MM.1S (cell line): Measurements from ENCODE around the gene CYB561A3.

ENCODE experiments used
- DNase-seq: peaks from one replicate; pipeline ENCODE4 v3.0.0-alpha.2; 2015
- H2AFZ ChIP-seq: fragments of 300-600 bp; sonication (generic); 2 replicates; pipeline ENCODE4 v1.6.0; 2016; ENCODE audit warnings: antibody characterized with exemption, low read length
- H3F3A ChIP-seq: fragments of 300-600 bp; sonication (generic); 2 replicates; pipeline ENCODE4 v1.6.1; 2016; ENCODE audit warnings: mild to moderate bottlenecking, antibody characterized with exemption, low read length, moderate library complexity, mixed read lengths; ENCODE audit not compliant: insufficient read depth
- H3K27ac ChIP-seq: fragments of 300-600 bp; sonication (generic); 2 replicates; pipeline ENCODE4 v1.5.1; 2016; ENCODE audit warnings: mild to moderate bottlenecking, low read length
- H3K27me3 ChIP-seq: fragments of 300-600 bp; sonication (generic); replicated peaks from 2 replicates; pipeline ENCODE4 v1.6.0; 2016; ENCODE audit warnings: low read length; ENCODE audit not compliant: insufficient read depth
- H3K36me3 ChIP-seq: fragments of 300-600 bp; sonication (generic); replicated peaks from 2 replicates; pipeline ENCODE4 v1.6.1; 2016; ENCODE audit warnings: mild to moderate bottlenecking, low read length, mixed read lengths; ENCODE audit not compliant: insufficient read depth
- H3K4me1 ChIP-seq: fragments of 300-600 bp; sonication (generic); 2 replicates; pipeline ENCODE4 v1.6.1; 2016; ENCODE audit warnings: low read length, mixed read lengths
- H3K4me2 ChIP-seq: fragments of 300-600 bp; sonication (generic); 2 replicates; pipeline ENCODE4 v1.6.0; 2016; ENCODE audit warnings: low read depth, low read length
- H3K4me3 ChIP-seq: fragments of 300-600 bp; sonication (generic); 2 replicates; pipeline ENCODE4 v1.5.1; 2016; ENCODE audit warnings: low read length, mixed read lengths
- H3K79me2 ChIP-seq: fragments of 300-600 bp; sonication (generic); 2 replicates; pipeline ENCODE4 v1.6.1; 2016; ENCODE audit warnings: mixed run types, low read length, mixed read lengths
- H3K9ac ChIP-seq: fragments of 300-600 bp; sonication (generic); 2 replicates; pipeline ENCODE4 v1.6.1; 2016; ENCODE audit warnings: low read length, mixed read lengths
- H3K9me2 ChIP-seq: fragments of 300-600 bp; sonication (generic); replicated peaks from 2 replicates; pipeline ENCODE4 v1.6.1; 2016; ENCODE audit warnings: mild to moderate bottlenecking, low read length, mixed read lengths; ENCODE audit not compliant: insufficient read depth
- H3K9me3 ChIP-seq: fragments of 300-600 bp; sonication (generic); replicated peaks from 2 replicates; pipeline ENCODE4 v1.6.1; 2016; ENCODE audit warnings: mild to moderate bottlenecking, low read length, mixed read lengths; ENCODE audit not compliant: insufficient read depth
- H4K20me1 ChIP-seq: fragments of 300-600 bp; sonication (generic); 2 replicates; pipeline ENCODE4 v1.6.1; 2016; ENCODE audit warnings: mild to moderate bottlenecking, low read length, moderate library complexity, mixed read lengths; ENCODE audit not compliant: insufficient read depth
- EZH2 ChIP-seq: fragments of 300-600 bp; sonication (generic); optimal IDR thresholded peaks from 2 replicates; pipeline ENCODE3; 2017; ENCODE audit warnings: low read depth, mild to moderate bottlenecking, antibody characterized with exemption, low read length, mixed read lengths
- EZH2phosphoT487 ChIP-seq: fragments of 300-600 bp; sonication (generic); IDR thresholded peaks from 2 replicates; pipeline ENCODE4 v1.6.1; 2018; ENCODE audit warnings: antibody characterized with exemption, low read length
- TF ChIP-seq, protein P1 (sequence below): fragments of 300-600 bp; sonication (generic); IDR thresholded peaks from 2 replicates; pipeline ENCODE4 v1.5.1; 2016; ENCODE audit warnings: antibody characterized with exemption, low read length, mixed read lengths

CYB561A3 gene

GRCh38 chr11:61336171-61336935 is 25.3 kb downstream of the CYB561A3 start:
- peak overlapping the region; percentile 88 for H2AFZ ChIP-seq
- peak overlapping the region; percentile 54 for H3K9ac ChIP-seq
- H3K27ac ChIP-seq, result peak overlapping the region; percentile 52; the same call in 1 of the 2 replicates
- TF ChIP-seq EZH2phosphoT487 (no peak), EZH2 (no peak)
- TF ChIP-seq, protein P1, sequence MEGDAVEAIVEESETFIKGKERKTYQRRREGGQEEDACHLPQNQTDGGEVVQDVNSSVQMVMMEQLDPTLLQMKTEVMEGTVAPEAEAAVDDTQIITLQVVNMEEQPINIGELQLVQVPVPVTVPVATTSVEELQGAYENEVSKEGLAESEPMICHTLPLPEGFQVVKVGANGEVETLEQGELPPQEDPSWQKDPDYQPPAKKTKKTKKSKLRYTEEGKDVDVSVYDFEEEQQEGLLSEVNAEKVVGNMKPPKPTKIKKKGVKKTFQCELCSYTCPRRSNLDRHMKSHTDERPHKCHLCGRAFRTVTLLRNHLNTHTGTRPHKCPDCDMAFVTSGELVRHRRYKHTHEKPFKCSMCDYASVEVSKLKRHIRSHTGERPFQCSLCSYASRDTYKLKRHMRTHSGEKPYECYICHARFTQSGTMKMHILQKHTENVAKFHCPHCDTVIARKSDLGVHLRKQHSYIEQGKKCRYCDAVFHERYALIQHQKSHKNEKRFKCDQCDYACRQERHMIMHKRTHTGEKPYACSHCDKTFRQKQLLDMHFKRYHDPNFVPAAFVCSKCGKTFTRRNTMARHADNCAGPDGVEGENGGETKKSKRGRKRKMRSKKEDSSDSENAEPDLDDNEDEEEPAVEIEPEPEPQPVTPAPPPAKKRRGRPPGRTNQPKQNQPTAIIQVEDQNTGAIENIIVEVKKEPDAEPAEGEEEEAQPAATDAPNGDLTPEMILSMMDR, result peak; percentile 98
- DNase-seq, result peak; percentile 88
- peak overlapping the region; percentile 43; the same call in 1 of the 2 replicates for H3K4me2 ChIP-seq
- H3F3A ChIP-seq, result 0 out of 2 replicates have a peak, but pooled peaks cover 4% of the 10 kb centered on the region
- H3K4me3 ChIP-seq, result no peak overlapping the region
- H4K20me1 ChIP-seq, result no peaks in the 10 kb centered on the region
- no peaks in the 10 kb centered on the region for H3K27me3 ChIP-seq
- H3K36me3 ChIP-seq, result no peaks in the 10 kb centered on the region
- peaks cover 23% of the 10 kb centered on the region for H3K79me2 ChIP-seq
- no peaks in the 10 kb centered on the region for H3K9me2 ChIP-seq
- peaks cover 25% of the 10 kb centered on the region for H3K4me1 ChIP-seq
- H3K9me3 ChIP-seq, result no peaks in the 10 kb centered on the region

- no peak overlapping the region for H3K4me3 ChIP-seq
- no peaks in the 10 kb centered on the region for H3K27me3 ChIP-seq
- no peak overlapping the region for H3K27ac ChIP-seq
- no peak overlapping the region for H2AFZ ChIP-seq
- DNase-seq, result no peak
- H3K36me3 ChIP-seq, result no peaks in the 10 kb centered on the region
- TF ChIP-seq, protein P1, result no peak
- TF ChIP-seq EZH2, result no peak
- no peak for TF ChIP-seq EZH2phosphoT487
- H3K79me2 ChIP-seq, result peaks cover 33% of the 10 kb centered on the region
- no peaks in the 10 kb centered on the region for H4K20me1 ChIP-seq
- H3K4me2 ChIP-seq, result no peak overlapping the region
- no peak overlapping the region for H3K9ac ChIP-seq
- H3K9me3 ChIP-seq, result no peaks in the 10 kb centered on the region
- 0 out of 2 replicates have a peak, but pooled peaks cover 4% of the 10 kb centered on the region for H3F3A ChIP-seq
- no peaks in the 10 kb centered on the region for H3K9me2 ChIP-seq
- peaks cover 28% of the 10 kb centered on the region for H3K4me1 ChIP-seq
Observed at GRCh38 chr11:61335355-61335710, 26.3 kb downstream of the CYB561A3 start.

- no peak for DNase-seq
- H3K27me3 ChIP-seq, result no peaks in the 10 kb centered on the region
- H3K4me2 ChIP-seq, result no peak overlapping the region
- H3K4me3 ChIP-seq, result no peak overlapping the region
- H3K9me3 ChIP-seq, result no peaks in the 10 kb centered on the region
- no peak overlapping the region for H3K27ac ChIP-seq
- H3K4me1 ChIP-seq, result peaks cover 28% of the 10 kb centered on the region
- no peaks in the 10 kb centered on the region for H4K20me1 ChIP-seq
- no peaks in the 10 kb centered on the region for H3K9me2 ChIP-seq
- H3K79me2 ChIP-seq, result peaks cover 39% of the 10 kb centered on the region
- H3F3A ChIP-seq, result 0 out of 2 replicates have a peak, but pooled peaks cover 4% of the 10 kb centered on the region
- TF ChIP-seq EZH2phosphoT487, result no peak
- TF ChIP-seq EZH2, result no peak
- TF ChIP-seq, protein P1, result no peak
- H3K36me3 ChIP-seq, result no peaks in the 10 kb centered on the region
- H3K9ac ChIP-seq, result no peak overlapping the region
- H2AFZ ChIP-seq, result no peak overlapping the region
Observed at GRCh38 chr11:61334434-61335354, 27.0 kb downstream of the CYB561A3 start.
